ENCODE measurements around the gene MLXIP.

GRCh38 chr12:122043476-122043875, 35.1 kb upstream of the MLXIP start:
- TF ChIP-seq GABPA (IDR thresholded peaks at IDR 0.05; ENCODE audit: borderline replicate concordance, insufficient read depth, low read length) (no peak), POLR2AphosphoS5 (IDR thresholded peaks at IDR 0.05; ENCODE audit: low read depth, low read length) (no peak), CEBPB (IDR thresholded peaks at IDR 0.05; ENCODE audit: low read depth, low read length) (no peak), HDAC6 (IDR thresholded peaks at IDR 0.05; ENCODE audit: low read depth, low read length) (no peak), EZH2 (IDR thresholded peaks at IDR 0.05; ENCODE audit: low read depth, low read length, severe bottlenecking) (no peak)
